ENCODE data around the gene C7. TPM values are rescaled to one million over a fixed set of nuclear protein-coding genes. Genes with fewer than 3 reads are reported as not detected.

C7 gene
- total and polyA plus RNA-seq, 2 of the 8 experiments (the other 6 are each of a cell fraction or from before 2014, with no cell fraction given): 0.08 TPM; not detected in 1

DNA sequence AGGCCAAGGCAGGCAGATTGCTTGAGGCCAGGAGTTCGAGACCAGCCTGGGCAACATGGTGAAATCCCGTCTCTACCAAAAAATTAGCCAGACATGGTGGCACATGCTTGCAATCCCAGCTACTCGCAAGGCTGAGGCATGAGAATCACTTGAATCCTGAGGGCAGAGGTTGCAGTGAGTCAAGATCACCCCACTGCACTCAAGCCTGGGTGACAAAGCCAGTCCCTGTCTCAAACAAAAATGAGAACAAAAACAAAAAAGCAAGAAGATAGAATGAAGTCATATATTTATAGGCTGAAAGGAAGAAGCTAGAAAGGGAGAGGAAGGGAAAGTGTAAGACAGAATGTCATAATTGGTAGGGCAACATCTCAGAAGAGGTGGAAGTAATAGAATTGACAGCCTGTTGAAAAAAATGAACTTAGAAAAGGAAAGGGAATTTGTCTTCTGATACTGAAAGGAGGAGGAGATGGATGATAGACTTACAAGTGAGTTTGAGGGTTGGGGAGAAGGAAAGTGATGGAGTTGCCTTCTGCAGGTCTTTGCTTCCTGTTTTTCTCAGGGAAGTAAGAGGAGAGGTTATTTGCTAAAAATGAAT lies 35.9 kb upstream of the C7 start (continued):
- TF ChIP-seq, protein P1, sequence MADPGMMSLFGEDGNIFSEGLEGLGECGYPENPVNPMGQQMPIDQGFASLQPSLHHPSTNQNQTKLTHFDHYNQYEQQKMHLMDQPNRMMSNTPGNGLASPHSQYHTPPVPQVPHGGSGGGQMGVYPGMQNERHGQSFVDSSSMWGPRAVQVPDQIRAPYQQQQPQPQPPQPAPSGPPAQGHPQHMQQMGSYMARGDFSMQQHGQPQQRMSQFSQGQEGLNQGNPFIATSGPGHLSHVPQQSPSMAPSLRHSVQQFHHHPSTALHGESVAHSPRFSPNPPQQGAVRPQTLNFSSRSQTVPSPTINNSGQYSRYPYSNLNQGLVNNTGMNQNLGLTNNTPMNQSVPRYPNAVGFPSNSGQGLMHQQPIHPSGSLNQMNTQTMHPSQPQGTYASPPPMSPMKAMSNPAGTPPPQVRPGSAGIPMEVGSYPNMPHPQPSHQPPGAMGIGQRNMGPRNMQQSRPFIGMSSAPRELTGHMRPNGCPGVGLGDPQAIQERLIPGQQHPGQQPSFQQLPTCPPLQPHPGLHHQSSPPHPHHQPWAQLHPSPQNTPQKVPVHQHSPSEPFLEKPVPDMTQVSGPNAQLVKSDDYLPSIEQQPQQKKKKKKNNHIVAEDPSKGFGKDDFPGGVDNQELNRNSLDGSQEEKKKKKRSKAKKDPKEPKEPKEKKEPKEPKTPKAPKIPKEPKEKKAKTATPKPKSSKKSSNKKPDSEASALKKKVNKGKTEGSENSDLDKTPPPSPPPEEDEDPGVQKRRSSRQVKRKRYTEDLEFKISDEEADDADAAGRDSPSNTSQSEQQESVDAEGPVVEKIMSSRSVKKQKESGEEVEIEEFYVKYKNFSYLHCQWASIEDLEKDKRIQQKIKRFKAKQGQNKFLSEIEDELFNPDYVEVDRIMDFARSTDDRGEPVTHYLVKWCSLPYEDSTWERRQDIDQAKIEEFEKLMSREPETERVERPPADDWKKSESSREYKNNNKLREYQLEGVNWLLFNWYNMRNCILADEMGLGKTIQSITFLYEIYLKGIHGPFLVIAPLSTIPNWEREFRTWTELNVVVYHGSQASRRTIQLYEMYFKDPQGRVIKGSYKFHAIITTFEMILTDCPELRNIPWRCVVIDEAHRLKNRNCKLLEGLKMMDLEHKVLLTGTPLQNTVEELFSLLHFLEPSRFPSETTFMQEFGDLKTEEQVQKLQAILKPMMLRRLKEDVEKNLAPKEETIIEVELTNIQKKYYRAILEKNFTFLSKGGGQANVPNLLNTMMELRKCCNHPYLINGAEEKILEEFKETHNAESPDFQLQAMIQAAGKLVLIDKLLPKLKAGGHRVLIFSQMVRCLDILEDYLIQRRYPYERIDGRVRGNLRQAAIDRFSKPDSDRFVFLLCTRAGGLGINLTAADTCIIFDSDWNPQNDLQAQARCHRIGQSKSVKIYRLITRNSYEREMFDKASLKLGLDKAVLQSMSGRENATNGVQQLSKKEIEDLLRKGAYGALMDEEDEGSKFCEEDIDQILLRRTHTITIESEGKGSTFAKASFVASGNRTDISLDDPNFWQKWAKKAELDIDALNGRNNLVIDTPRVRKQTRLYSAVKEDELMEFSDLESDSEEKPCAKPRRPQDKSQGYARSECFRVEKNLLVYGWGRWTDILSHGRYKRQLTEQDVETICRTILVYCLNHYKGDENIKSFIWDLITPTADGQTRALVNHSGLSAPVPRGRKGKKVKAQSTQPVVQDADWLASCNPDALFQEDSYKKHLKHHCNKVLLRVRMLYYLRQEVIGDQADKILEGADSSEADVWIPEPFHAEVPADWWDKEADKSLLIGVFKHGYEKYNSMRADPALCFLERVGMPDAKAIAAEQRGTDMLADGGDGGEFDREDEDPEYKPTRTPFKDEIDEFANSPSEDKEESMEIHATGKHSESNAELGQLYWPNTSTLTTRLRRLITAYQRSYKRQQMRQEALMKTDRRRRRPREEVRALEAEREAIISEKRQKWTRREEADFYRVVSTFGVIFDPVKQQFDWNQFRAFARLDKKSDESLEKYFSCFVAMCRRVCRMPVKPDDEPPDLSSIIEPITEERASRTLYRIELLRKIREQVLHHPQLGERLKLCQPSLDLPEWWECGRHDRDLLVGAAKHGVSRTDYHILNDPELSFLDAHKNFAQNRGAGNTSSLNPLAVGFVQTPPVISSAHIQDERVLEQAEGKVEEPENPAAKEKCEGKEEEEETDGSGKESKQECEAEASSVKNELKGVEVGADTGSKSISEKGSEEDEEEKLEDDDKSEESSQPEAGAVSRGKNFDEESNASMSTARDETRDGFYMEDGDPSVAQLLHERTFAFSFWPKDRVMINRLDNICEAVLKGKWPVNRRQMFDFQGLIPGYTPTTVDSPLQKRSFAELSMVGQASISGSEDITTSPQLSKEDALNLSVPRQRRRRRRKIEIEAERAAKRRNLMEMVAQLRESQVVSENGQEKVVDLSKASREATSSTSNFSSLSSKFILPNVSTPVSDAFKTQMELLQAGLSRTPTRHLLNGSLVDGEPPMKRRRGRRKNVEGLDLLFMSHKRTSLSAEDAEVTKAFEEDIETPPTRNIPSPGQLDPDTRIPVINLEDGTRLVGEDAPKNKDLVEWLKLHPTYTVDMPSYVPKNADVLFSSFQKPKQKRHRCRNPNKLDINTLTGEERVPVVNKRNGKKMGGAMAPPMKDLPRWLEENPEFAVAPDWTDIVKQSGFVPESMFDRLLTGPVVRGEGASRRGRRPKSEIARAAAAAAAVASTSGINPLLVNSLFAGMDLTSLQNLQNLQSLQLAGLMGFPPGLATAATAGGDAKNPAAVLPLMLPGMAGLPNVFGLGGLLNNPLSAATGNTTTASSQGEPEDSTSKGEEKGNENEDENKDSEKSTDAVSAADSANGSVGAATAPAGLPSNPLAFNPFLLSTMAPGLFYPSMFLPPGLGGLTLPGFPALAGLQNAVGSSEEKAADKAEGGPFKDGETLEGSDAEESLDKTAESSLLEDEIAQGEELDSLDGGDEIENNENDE (IDR thresholded peaks at IDR 0.05; ENCODE audit: insufficient replicate concordance, low read length): no peak
- TF ChIP-seq GTF2F1 (IDR thresholded peaks at IDR 0.05; ENCODE audit: borderline replicate concordance, low read depth, low read length): no peak
- no peak for TF ChIP-seq CBX8 (IDR thresholded peaks at IDR 0.05; ENCODE audit: borderline replicate concordance, low read depth, low read length)
- TF ChIP-seq SRF (IDR thresholded peaks at IDR 0.05; ENCODE audit: low read depth, low read length): no peak
